Measurements from ENCODE around the gene ADCY3. TPM values are rescaled to one million over a fixed set of nuclear protein-coding genes. Genes with fewer than 3 reads are reported as not detected.

The ADCY3 gene
- total RNA-seq, 1 experiment from 2014 or later: 39.5 TPM

GRCh38 chr2:24866946-24867345 is 53.1 kb downstream of the ADCY3 start:
- Mint-ChIP-seq H3K4me3 (no peak overlapping the region), H3K27me3 (ENCODE audit: low read depth) (no peaks in the 10 kb centered on the region), H3K36me3 (ENCODE audit: insufficient read depth in 1 of 3, low read depth in 3 of 3) (peaks cover 6 to 12% (median 7%) of the 10 kb centered on the region in 3 experiments), H3K9me3 (no peaks in the 10 kb centered on the region), H3K4me1 (peaks cover 4 to 5% of the 10 kb centered on the region in 2 experiments), H3K27ac (no peak overlapping the region)
- no peak overlapping the region for H3K23ac ChIP-seq (ENCODE audit: insufficient read length, low read depth, low read length)
- H2BK120ac ChIP-seq (ENCODE audit: low read depth, low read length, poor library complexity, severe bottlenecking): no peak overlapping the region
- H2BK20ac ChIP-seq (ENCODE audit: low read depth, low read length, poor library complexity, severe bottlenecking): no peak overlapping the region
- no peak overlapping the region for H3K4ac ChIP-seq (ENCODE audit: low read depth, low read length)
- H3K9ac ChIP-seq (ENCODE audit: extremely low read depth, insufficient read length, low read length): no peak overlapping the region
- H3K79me2 ChIP-seq (ENCODE audit: insufficient read depth, low read length): no peaks in the 10 kb centered on the region
- no peak overlapping the region for H3K18ac ChIP-seq (ENCODE audit: insufficient read length, low read depth, low read length)
- no peaks in the 10 kb centered on the region for H3K23me2 ChIP-seq (ENCODE audit: insufficient read length, low read depth, low read length, poor library complexity, severe bottlenecking)
- H3K27me3 ChIP-seq (ENCODE audit: insufficient read depth, low read length): no peaks in the 10 kb centered on the region
- H3K79me1 ChIP-seq (ENCODE audit: insufficient read depth, low read depth, low read length, poor library complexity, severe bottlenecking): no peaks in the 10 kb centered on the region
- no peaks in the 10 kb centered on the region for H4K20me1 ChIP-seq (ENCODE audit: control insufficient read depth, insufficient read depth, insufficient read length)
- H4K5ac ChIP-seq (ENCODE audit: insufficient read length, low read depth, low read length): no peak overlapping the region
- no peaks in the 10 kb centered on the region for H3K9me3 ChIP-seq (ENCODE audit: control insufficient read depth, low read depth, low read length)
- TF ChIP-seq CTCF (conservative IDR thresholded peaks at IDR 0.05): no peak
- DNase-seq: no peak
- no peak overlapping the region for H2BK15ac ChIP-seq (ENCODE audit: low read depth, low read length)
- peaks cover under 1% of the 10 kb centered on the region; the same call in 1 of the 2 replicates for H3K4me1 ChIP-seq (ENCODE audit: insufficient read depth, low read length)
- H3T11ph ChIP-seq (ENCODE audit: low read length): no peak overlapping the region
- H2AK5ac ChIP-seq (ENCODE audit: insufficient read length, low read length): no peak overlapping the region
- no peak overlapping the region for H3K14ac ChIP-seq (ENCODE audit: insufficient read depth, low read length)
- no CpG with 5 or more reads among the region's 6 CpGs for WGBS (ENCODE audit: extremely low coverage, insufficient read length, low lambda C conversion rate)
- H3K4me2 ChIP-seq (ENCODE audit: insufficient read depth, insufficient read length, low read length): no peak overlapping the region
- H3K27ac ChIP-seq (ENCODE audit: insufficient read length, low read depth, low read length): no peak overlapping the region
- no peak overlapping the region for H3K56ac ChIP-seq (ENCODE audit: insufficient read length, low read depth, low read length)
- no peak overlapping the region for H4K8ac ChIP-seq (replicated peaks; ENCODE audit: insufficient read length, low read depth, low read length)
- no peak overlapping the region for H2AFZ ChIP-seq (ENCODE audit: low read length)
- H2BK12ac ChIP-seq (ENCODE audit: insufficient read length, low read depth, low read length): no peak overlapping the region
- H4K91ac ChIP-seq (ENCODE audit: insufficient read length, low read depth, low read length): no peak overlapping the region
- H2BK5ac ChIP-seq (ENCODE audit: insufficient read length, low read length): no peak overlapping the region

Measured in H9 (cell line).